IPS DF 19.7 (cell line): ENCODE measurements around the gene GSPT2.
"Not testable (repeated sequence)": the region's sequence is repeated elsewhere in the genome, so short reads cannot be mapped to it uniquely, and the experiment has no call there.

ENCODE experiments used
- DNase-seq: peaks from one replicate; pipeline ENCODE4 v3.0.0-alpha.2; 2013; ENCODE audit warnings: low read depth, low spot score

The GSPT2 gene

DNA sequence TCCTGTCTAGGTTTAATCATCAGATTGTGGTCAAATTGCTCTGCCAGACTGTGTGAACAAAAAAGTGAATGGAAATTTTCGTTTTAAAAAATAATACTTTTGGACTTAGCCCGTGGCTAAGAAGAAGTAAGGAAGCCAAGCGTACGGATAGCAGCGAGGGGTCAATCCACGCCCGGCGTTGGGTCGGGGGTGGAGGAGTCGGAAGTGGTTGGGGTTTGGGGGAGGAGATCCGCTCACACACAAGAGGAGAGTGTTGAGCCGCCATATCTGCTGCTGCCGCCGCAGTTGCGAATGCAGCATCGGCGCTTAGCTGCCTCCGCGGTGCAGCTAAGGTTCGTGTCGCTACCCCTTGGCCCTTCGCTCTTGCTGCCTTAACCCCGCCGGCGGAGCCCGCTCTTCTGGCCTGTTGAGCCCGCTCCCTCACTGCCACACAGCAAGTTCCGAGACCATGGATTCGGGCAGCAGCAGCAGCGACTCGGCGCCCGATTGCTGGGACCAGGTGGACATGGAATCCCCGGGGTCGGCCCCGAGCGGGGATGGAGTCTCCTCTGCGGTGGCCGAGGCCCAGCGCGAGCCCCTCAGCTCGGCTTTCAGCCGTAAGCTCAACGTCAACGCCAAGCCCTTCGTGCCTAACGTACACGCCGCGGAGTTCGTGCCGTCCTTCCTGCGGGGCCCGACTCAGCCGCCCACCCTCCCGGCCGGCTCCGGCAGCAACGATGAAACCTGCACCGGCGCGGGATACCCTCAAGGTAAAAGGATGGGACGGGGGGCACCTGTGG is at the start of gene GSPT2:
TSS of gene GSPT2 (plus strand) at position 264 of the 779 bp plus-strand sequence. CDS start at position 449, 185 bp downstream.
- no peak for DNase-seq

- DNase-seq: no peak
These were observed 49.0 kb upstream of the GSPT2 start for GRCh38 chrX:51694254-51694653.

DNA sequence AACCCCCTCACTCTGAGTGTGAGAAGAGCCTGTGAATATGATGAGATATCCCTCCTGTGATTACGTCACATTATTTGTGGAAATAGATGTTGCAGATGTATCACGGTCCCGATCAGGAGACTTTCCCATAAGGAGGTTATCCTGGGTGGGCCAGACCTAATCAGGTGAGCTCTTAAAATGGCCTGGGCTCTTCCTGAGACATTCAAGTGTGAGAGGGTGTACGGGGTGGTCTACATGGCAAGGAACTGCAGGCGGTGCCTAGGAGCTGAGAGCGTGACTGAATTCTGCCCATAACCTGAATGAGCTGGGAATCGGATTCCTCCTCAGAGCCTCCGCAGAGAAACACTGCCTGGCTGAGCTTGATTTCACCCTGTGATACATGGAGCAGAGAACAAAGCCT is 45.8 kb upstream of the GSPT2 start:
- DNase-seq: no peak

DNA sequence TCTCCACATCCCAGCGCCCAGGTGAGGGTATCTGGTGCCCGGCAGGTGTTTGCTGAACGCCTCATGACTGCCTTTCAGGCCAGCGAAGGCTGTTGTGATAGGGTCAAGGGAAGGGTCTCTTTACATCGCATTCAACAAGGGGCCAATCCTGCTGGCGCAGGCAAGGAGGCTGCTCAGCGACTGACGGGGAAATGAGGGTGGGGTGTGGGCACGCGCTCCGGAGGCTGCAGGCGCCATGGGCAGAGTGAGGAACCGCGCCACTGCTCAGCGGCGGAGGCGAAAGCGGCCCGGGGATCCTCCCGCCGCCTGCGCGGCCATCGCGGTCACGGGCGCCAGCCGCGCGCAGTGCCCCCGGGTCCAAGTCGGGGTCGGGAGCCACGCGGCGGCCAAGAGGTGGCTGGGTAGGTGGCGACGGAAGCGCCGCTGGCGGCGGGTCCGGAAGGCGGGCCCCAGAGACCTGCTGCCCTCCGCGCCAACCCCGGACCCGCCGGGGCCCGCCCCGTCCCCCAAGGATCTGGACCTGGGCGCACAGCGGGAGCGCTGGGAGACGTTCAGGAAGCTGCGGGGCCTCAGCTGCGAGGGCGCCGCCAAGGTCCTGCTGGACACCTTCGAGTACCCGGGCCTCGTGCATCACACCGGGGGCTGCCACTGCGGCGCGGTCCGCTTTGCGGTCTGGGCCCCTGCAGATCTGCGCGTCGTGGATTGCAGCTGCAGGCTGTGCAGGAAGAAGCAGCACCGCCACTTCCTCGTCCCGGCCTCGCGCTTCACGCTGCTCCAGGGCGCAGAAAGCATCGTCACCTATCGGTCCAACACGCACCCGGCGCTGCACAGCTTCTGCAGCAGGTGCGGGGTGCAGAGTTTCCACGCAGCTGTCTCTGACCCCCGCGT is 32.7 kb upstream of the GSPT2 start, which contains the start of gene CENPVL1:
TSS of gene CENPVL1 (plus strand) at position 236 of the 888 bp plus-strand sequence. CDS start at position 236, 0 bp downstream.
- not testable (repeated sequence) for DNase-seq

DNA sequence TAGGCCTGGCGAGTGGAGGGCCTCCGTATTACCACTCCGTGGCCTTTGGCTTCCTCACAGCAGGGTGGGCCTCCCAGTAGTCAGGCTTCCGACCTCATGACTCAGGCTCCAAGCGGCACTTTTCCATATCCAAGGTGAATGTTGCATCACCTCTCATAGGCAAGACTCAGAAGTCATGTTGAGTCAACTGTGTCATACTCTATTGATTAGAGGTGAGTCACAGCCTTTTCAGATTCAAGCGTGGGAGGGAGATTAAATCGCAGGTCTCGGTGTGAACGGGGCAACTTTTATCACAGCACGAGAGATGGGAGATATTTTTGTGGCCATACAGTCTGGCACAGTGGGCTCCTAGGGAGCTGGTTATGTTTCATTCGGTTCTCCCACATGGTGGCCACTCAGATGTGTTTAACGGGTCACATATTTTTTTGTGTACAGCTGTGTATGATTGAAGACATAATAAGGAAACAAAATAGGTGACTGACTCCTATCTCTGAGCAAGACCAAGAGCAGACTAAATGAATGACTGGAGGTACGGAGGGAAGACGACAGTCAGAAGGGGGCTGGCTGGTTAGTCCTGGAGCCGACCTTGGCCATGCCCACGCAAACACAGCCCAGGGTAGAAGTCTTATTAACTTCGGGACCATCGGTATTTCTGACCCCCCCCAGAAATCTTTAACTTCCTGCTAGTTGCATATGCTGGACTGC is 30.1 kb upstream of the GSPT2 start:
- not testable (repeated sequence) for DNase-seq

- no peak for DNase-seq
These were observed 15.0 kb upstream of the GSPT2 start for GRCh38 chrX:51728202-51728601.

DNA sequence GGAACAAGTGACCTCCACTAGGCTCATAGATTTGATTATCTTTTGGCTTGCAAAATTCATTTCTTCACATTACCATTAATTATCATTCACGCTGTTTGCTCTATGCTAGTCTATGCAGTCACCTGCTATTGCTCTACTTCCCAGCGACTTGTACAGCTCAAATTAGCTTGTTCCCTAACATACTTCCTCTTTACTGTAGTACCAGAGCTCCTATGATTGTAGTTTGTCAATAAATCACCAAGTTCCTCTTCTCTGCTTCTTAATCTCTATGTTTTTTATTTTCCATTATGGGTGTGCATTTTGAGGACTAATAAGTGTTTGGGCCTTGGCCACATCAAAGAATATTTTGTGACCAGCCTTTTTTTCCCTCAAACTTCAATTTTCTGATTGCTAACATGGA is 6.2 kb upstream of the GSPT2 start:
- no peak for DNase-seq

DNA sequence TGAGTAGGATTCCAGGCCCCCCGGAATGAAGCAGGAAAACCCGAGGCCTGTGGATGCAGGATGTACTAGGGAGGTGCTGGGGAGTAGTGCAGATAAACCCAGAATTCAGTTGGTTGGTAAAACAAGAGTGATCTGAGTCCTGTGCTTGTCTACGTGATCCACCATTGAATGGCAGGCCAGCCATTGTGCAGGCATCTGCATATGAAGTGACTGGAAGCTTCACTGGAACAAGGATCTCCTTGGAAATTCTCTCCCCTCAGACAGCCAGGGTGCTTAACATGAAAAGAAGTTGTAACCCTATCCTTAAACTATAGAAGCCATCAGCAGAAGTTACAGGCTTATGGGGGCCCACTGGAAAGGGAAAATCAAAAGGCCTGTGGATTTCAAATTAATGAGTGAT is 656 bp upstream of the GSPT2 start:
- peak; percentile 50 for DNase-seq

DNA sequence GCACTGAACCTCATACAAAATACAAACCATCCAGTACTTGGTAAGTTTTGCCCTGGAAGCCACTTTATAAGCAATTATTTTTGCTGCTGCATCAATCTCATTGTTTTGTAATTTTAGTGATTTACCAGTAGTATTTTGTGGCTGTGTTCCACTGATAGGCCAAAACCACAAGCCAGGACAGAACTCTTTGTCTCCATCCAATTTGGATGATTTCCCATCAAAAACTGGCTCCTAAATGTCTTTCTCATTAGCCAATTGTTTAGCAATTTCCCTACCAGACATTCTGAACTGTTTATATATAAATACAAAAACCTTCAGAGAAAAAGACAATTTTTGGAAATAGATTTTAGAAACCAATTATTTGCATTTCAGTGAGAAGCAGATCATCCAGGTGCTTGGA is 4.4 kb downstream of the GSPT2 start:
- DNase-seq: no peak

- DNase-seq: no peak
These were observed 16.0 kb downstream of the GSPT2 start for GRCh38 chrX:51759055-51759839.

DNA sequence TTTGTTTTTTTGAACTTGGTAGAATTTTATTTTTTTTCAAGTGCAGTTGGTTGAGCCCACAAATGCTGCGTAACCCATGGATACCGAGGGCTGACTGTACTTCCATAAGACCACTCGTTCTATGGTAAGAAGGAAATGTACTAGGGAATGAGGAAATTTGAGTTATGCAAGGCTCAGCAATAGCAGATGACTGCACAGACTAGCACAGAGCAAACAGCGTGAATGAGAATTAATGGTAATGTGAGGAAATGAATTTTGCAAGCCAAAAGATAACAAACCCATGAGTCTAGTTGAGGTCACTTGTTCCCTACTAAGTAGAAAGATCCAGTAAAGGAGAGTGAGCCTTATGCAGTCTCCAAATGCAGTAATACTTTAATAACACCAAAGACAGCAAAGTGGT is 17.4 kb downstream of the GSPT2 start:
- no peak for DNase-seq

DNA sequence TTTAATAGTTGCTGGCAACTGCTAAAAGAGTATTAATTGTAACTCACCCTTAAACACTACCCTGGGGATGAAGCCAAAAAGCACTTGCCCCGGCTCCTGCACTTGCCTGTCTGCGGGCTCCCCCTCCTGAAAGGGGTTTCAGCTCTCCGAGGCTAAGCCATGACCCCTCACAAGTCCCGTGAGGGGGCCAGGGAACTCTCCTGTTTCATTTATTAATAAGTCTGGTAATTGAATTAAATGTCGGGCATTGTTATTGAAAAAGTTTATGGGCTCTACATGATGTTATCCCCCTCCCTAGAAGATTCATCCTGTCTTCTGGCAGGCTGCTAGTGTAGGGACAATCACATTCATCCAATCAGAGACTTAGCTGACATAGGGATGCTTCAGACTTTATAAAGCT is 23.3 kb downstream of the GSPT2 start:
- DNase-seq: no peak

GRCh38 chrX:51776851-51777250 is 33.6 kb downstream of the GSPT2 start:
- no peak for DNase-seq

GRCh38 chrX:51779306-51779705 is 36.1 kb downstream of the GSPT2 start:
- no peak for DNase-seq

GRCh38 chrX:51795136-51795535 is 51.9 kb downstream of the GSPT2 start:
- no peak for DNase-seq
